NCI-H446 (cell line): ENCODE measurements around the gene UQCRH.
"Not testable (repeated sequence)": the region's sequence is repeated elsewhere in the genome, so short reads cannot be mapped to it uniquely, and the experiment has no call there.

Source experiments
- DNase-seq, 2 experiments: peaks; one replicate each; lab custom pipeline; 2025; lab: John Stamatoyannopoulos, UW

Gene UQCRH

GRCh38 chr1:46300673-46301405, 2.7 kb upstream of the UQCRH start:
- DNase-seq, result peak in 1 of 2 experiments; percentile 38

GRCh38 chr1:46301406-46301807, 2.1 kb upstream of the UQCRH start:
- DNase-seq, result no peak

GRCh38 chr1:46301808-46302640, 1.5 kb upstream of the UQCRH start:
- peak in 1 of 2 experiments; percentile 44 for DNase-seq

- no peak for DNase-seq
Observed at GRCh38 chr1:46302641-46303037, 859 bp upstream of the UQCRH start.

- no peak for DNase-seq
Observed at GRCh38 chr1:46303872-46304326, 401 bp downstream of the UQCRH start.

- DNase-seq, result no peak
Observed at GRCh38 chr1:46306159-46306530, 2.6 kb downstream of the UQCRH start.

GRCh38 chr1:46309401-46310159, 6.1 kb downstream of the UQCRH start:
- no peak for DNase-seq

- DNase-seq, result no peak
Observed at GRCh38 chr1:46310321-46310720, 6.8 kb downstream of the UQCRH start.

GRCh38 chr1:46315669-46316403, 12.3 kb downstream of the UQCRH start:
- DNase-seq, result no peak

GRCh38 chr1:46317323-46317722, 13.8 kb downstream of the UQCRH start:
- no peak for DNase-seq

GRCh38 chr1:46319301-46319700, 15.8 kb downstream of the UQCRH start:
- DNase-seq, result not testable (repeated sequence)

- DNase-seq, result not testable (repeated sequence)
Observed at GRCh38 chr1:46319960-46320914, 16.7 kb downstream of the UQCRH start.

GRCh38 chr1:46322191-46322590, 18.7 kb downstream of the UQCRH start:
- DNase-seq, result not testable (repeated sequence)

- not testable (repeated sequence) for DNase-seq
Observed at GRCh38 chr1:46325285-46326076, 22.0 kb downstream of the UQCRH start.

GRCh38 chr1:46328182-46328581, 24.7 kb downstream of the UQCRH start:
- not testable (repeated sequence) for DNase-seq

- not testable (repeated sequence) for DNase-seq
Observed at GRCh38 chr1:46329807-46330206, 26.3 kb downstream of the UQCRH start.

- DNase-seq, result not testable (repeated sequence)
Observed at GRCh38 chr1:46330381-46330780, 26.9 kb downstream of the UQCRH start.

- DNase-seq, result not testable (repeated sequence)
Observed at GRCh38 chr1:46331786-46332540, 28.5 kb downstream of the UQCRH start.
